SK-N-MC (cell line): ENCODE results near the gene IMPA2.

Experiments
- EZH2 ChIP-seq: fragments of 200-600 bp; sonication (generic); IDR thresholded peaks from one replicate; pipeline ENCODE4 v1.6.1; 2017; ENCODE audit warnings: antibody characterized with exemption
- POLR2AphosphoS5 ChIP-seq: IDR thresholded peaks from 2 replicates; pipeline ENCODE4 v1.6.1; 2012; ENCODE audit warnings: mild to moderate bottlenecking, low read depth, low read length, borderline replicate concordance

DNA sequence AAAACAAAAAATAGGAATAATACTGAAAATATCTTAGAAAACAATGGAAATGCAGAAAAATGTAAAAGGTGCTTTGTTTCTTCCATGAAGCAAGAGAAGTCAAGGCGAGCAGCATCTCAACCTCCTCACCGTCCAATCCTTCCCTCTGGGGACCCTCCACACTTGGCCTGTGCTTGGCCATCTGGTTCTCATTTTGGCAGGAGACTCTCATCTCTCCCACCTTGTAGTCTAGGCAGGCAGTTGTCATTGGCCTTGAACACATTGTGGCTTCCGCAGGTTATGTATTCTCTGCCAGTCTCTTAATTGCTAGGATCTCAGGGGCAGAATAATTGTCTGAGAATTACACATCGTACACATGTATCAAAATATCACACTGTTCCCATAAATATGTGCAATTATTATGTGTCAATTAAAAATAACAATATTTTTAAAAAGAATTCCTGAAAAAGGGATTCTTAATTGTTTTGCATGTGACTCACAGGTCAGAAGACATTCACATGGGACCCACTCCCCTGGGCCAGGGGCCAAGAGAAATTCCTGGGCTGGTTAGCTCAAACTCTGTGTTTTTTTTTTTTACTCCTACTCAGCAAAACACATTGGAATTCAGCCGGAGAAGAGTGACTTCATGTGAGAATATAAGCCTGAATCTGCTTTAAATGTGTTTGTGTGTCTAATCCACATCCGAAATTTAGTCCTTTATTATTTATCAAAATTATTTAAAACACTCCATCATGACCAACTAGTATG, 98.4 kb downstream of the IMPA2 start:
- TF ChIP-seq POLR2AphosphoS5 (no peak), EZH2 (no peak)
